HepG2 (cell line): Measurements from ENCODE around the gene AFDN. TPM values are rescaled to one million over a fixed set of nuclear protein-coding genes. Genes with fewer than 3 reads are reported as not detected.

ENCODE experiments used
- ATF7 ChIP-seq, 2 experiments: fragments of 450-650 bp in 1 of 2; sonication (generic) in 1 of 2; formaldehyde crosslinking in 1 of 2; IDR thresholded peaks; 2 replicates each; pipeline versions ENCODE4 v1.4.0 to v1.6.1; 2016 to 2020; ENCODE audit warnings: antibody characterized with exemption in 1 of 2, mild to moderate bottlenecking in 1 of 2, missing genetic modification reagents in 1 of 2
- HNF4A ChIP-seq: sonication (generic); formaldehyde crosslinking; IDR thresholded peaks from 2 replicates; pipeline ENCODE4 v1.4.0; 2020; ENCODE audit warnings: missing genetic modification reagents
- KDM1A ChIP-seq: IDR thresholded peaks from 2 replicates; pipeline ENCODE4 v1.6.1; 2016; ENCODE audit warnings: missing compliant biosample characterization
- MEIS1 ChIP-seq: sonication (generic); formaldehyde crosslinking; IDR thresholded peaks from 2 replicates; pipeline ENCODE4 v1.9.0; 2021; ENCODE audit warnings: mild to moderate bottlenecking, missing genetic modification reagents, moderate library complexity, borderline replicate concordance
- MTERF4 ChIP-seq: sonication (generic); formaldehyde crosslinking; IDR thresholded peaks from 2 replicates; pipeline ENCODE4 v1.8.0; 2023; ENCODE audit warnings: mild to moderate bottlenecking, missing genetic modification reagents
- NCOA2 ChIP-seq: sonication (generic); formaldehyde crosslinking; IDR thresholded peaks from 2 replicates; pipeline ENCODE4 v1.8.0; 2022; ENCODE audit warnings: inconsistent platforms
- NFKBIZ ChIP-seq: IDR thresholded peaks from 2 replicates; pipeline ENCODE4 v1.6.1; 2018; ENCODE audit warnings: missing genetic modification reagents, missing compliant biosample characterization
- PCBP1 ChIP-seq: fragments of 200-400 bp; formaldehyde crosslinking; IDR thresholded peaks from 2 replicates; pipeline ENCODE4 v1.6.1; 2017; ENCODE audit warnings: mild to moderate bottlenecking, low read depth, low read length, borderline replicate concordance
- POGZ ChIP-seq: sonication (generic); formaldehyde crosslinking; IDR thresholded peaks from 2 replicates; pipeline ENCODE4 v1.4.0; 2020; ENCODE audit warnings: mild to moderate bottlenecking, missing genetic modification reagents
- SMARCE1 ChIP-seq: fragments of 450-650 bp; IDR thresholded peaks from 2 replicates; pipeline ENCODE4 v1.6.1; 2017; ENCODE audit warnings: borderline replicate concordance
- TBX2 ChIP-seq: sonication (generic); formaldehyde crosslinking; IDR thresholded peaks from 2 replicates; pipeline ENCODE4 v1.5.0; 2020; ENCODE audit warnings: missing genetic modification reagents, mild to moderate bottlenecking, borderline replicate concordance
- TCF7 ChIP-seq: sonication (generic); IDR thresholded peaks from 2 replicates; pipeline ENCODE4 v1.6.1; 2016; ENCODE audit warnings: antibody characterized with exemption, low read depth
- TOPORS ChIP-seq: sonication (generic); formaldehyde crosslinking; IDR thresholded peaks from 2 replicates; pipeline ENCODE4 v1.8.0; 2023; ENCODE audit warnings: mild to moderate bottlenecking, missing genetic modification reagents
- WIZ ChIP-seq: sonication (generic); formaldehyde crosslinking; IDR thresholded peaks from 2 replicates; pipeline ENCODE4 v1.5.1; 2020; ENCODE audit warnings: mild to moderate bottlenecking, missing genetic modification reagents
- XRCC5 ChIP-seq: fragments of 200-400 bp; formaldehyde crosslinking; optimal IDR thresholded peaks from 2 replicates; pipeline ENCODE3; 2017; ENCODE audit warnings: mild to moderate bottlenecking, low read length
- ZBTB38 ChIP-seq: sonication (generic); formaldehyde crosslinking; IDR thresholded peaks from 2 replicates; pipeline ENCODE4 v1.5.1; 2020; ENCODE audit warnings: mild to moderate bottlenecking, missing genetic modification reagents
- ZFP1 ChIP-seq: IDR thresholded peaks from 2 replicates; pipeline ENCODE4 v1.6.1; 2016
- ZMYM4 ChIP-seq: sonication (generic); formaldehyde crosslinking; IDR thresholded peaks from 2 replicates; pipeline ENCODE4 v1.8.1; 2023; ENCODE audit warnings: mild to moderate bottlenecking, missing genetic modification reagents
- ZNF44 ChIP-seq: sonication (generic); formaldehyde crosslinking; IDR thresholded peaks from 2 replicates; pipeline ENCODE4 v1.5.1; 2020; ENCODE audit warnings: mild to moderate bottlenecking, missing genetic modification reagents
- ZNF572 ChIP-seq: sonication (generic); formaldehyde crosslinking; IDR thresholded peaks from 2 replicates; pipeline ENCODE4 v1.5.1; 2020; ENCODE audit warnings: mild to moderate bottlenecking, missing genetic modification reagents
- ZNF629 ChIP-seq: sonication (generic); formaldehyde crosslinking; conservative IDR thresholded peaks from 2 replicates; pipeline ENCODE4 v1.5.0; 2020; ENCODE audit warnings: missing genetic modification reagents
- ZNF691 ChIP-seq: sonication (generic); formaldehyde crosslinking; IDR thresholded peaks from 2 replicates; pipeline ENCODE4 v1.4.0; 2020; ENCODE audit warnings: missing genetic modification reagents, low read depth, mild to moderate bottlenecking, borderline replicate concordance
- ZNF784 ChIP-seq: sonication (generic); formaldehyde crosslinking; IDR thresholded peaks from 2 replicates; pipeline ENCODE4 v1.5.1; 2020; ENCODE audit warnings: missing genetic modification reagents, mild to moderate bottlenecking, borderline replicate concordance
- polyA plus RNA-seq, 8 experiments: library from polyadenylated mRNA; depleted of rRNA in 3 of 8; stranded (reverse) in 7 of 8; unstranded in 1 of 8; fragments of >200 nt; fragmentation: Illumina TruSeq in 4 of 8; extraction: Trizol in 4 of 8; gene quantifications; 2 replicates each; pipeline versions ENCODE4 v1.2.1 to v1.2.3, GENCODE V29; 2011 to 2016; ENCODE audit warnings: low read depth in 4 of 8, missing spikeins in 1 of 8, mixed read lengths in 1 of 8; ENCODE audit not compliant: insufficient read depth in 1 of 8
- total RNA-seq, 5 experiments: library from RNA; depleted of rRNA; stranded (reverse); fragments of >200 nt; fragmentation: Illumina TruSeq; extraction: Trizol; gene quantifications; 2 replicates each; pipeline ENCODE4 v1.2.3, GENCODE V29; 2016; ENCODE audit warnings: low read depth in 1 of 5
- TF ChIP-seq, protein P1 (sequence below): sonication (generic); formaldehyde crosslinking; IDR thresholded peaks from 2 replicates; pipeline ENCODE4 v1.8.1; 2023; ENCODE audit warnings: mild to moderate bottlenecking, missing genetic modification reagents
- TF ChIP-seq, protein P2 (sequence below): IDR thresholded peaks from 2 replicates; pipeline ENCODE4 v1.6.1; 2012; ENCODE audit warnings: inconsistent platforms
- TF ChIP-seq, protein P3 (sequence below), 2 experiments: sonication (generic) in 1 of 2; formaldehyde crosslinking in 1 of 2; IDR thresholded peaks; 2 replicates each; pipeline versions ENCODE4 v1.4.0 to v1.6.1; 2018 to 2020; ENCODE audit warnings: missing genetic modification reagents in 2 of 2, borderline replicate concordance in 1 of 2, low read depth in 1 of 2, mild to moderate bottlenecking in 1 of 2, missing biosample characterization in 1 of 2

Gene AFDN
- total and polyA plus RNA-seq, 2 of the 13 experiments (the other 11 are each of a cell fraction or from before 2014, with no cell fraction given), result 136 to 151 TPM

- TF ChIP-seq ZMYM4 (peak; percentile 55), XRCC5 (peak; percentile 54), ZNF784 (no peak), ZBTB38 (CRISPR knock-in tag) (peak; percentile 83; the same call in 1 of the 2 replicates), NFKBIZ (CRISPR knock-in tag) (no peak), ATF7 (IDR thresholded peaks at IDR 0.05) (no peak), ATF7 (CRISPR knock-in tag; IDR thresholded peaks at IDR 0.05) (no peak), SMARCE1 (no peak), TBX2 (CRISPR knock-in tag) (no peak), ZNF572 (CRISPR knock-in tag) (no peak), ZNF691 (CRISPR knock-in tag) (peak; percentile 86), MEIS1 (peak; percentile 49; the same call in 1 of the 2 replicates), PCBP1 (no peak), TOPORS (CRISPR knock-in tag) (no peak), NCOA2 (CRISPR knock-in tag) (no peak), ZNF44 (CRISPR knock-in tag) (no peak), WIZ (no peak), ZFP1 (CRISPR knock-in tag) (no peak), HNF4A (CRISPR knock-in tag) (peak; percentile 58), TCF7 (no peak), KDM1A (CRISPR knock-in tag) (peak; percentile 23; the same call in 1 of the 2 replicates), ZNF629 (CRISPR knock-in tag) (peak; percentile 96), POGZ (CRISPR knock-in tag) (peak; percentile 66; the same call in 1 of the 2 replicates), MTERF4 (CRISPR knock-in tag) (no peak)
- TF ChIP-seq, protein P1, sequence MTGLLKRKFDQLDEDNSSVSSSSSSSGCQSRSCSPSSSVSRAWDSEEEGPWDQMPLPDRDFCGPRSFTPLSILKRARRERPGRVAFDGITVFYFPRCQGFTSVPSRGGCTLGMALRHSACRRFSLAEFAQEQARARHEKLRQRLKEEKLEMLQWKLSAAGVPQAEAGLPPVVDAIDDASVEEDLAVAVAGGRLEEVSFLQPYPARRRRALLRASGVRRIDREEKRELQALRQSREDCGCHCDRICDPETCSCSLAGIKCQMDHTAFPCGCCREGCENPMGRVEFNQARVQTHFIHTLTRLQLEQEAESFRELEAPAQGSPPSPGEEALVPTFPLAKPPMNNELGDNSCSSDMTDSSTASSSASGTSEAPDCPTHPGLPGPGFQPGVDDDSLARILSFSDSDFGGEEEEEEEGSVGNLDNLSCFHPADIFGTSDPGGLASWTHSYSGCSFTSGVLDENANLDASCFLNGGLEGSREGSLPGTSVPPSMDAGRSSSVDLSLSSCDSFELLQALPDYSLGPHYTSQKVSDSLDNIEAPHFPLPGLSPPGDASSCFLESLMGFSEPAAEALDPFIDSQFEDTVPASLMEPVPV (CRISPR knock-in tag), result no peak
- TF ChIP-seq, protein P2, sequence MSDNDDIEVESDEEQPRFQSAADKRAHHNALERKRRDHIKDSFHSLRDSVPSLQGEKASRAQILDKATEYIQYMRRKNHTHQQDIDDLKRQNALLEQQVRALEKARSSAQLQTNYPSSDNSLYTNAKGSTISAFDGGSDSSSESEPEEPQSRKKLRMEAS, result peak; percentile 49; the same call in 1 of the 2 replicates
- TF ChIP-seq, protein P3, sequence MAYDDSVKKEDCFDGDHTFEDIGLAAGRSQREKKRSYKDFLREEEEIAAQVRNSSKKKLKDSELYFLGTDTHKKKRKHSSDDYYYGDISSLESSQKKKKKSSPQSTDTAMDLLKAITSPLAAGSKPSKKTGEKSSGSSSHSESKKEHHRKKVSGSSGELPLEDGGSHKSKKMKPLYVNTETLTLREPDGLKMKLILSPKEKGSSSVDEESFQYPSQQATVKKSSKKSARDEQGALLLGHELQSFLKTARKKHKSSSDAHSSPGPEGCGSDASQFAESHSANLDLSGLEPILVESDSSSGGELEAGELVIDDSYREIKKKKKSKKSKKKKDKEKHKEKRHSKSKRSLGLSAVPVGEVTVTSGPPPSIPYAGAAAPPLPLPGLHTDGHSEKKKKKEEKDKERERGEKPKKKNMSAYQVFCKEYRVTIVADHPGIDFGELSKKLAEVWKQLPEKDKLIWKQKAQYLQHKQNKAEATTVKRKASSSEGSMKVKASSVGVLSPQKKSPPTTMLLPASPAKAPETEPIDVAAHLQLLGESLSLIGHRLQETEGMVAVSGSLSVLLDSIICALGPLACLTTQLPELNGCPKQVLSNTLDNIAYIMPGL (CRISPR knock-in tag; IDR thresholded peaks at IDR 0.05; ENCODE audit: borderline replicate concordance in 1 of 2, low read depth in 1 of 2), result 0 out of 4 replicates have a peak, but pooled peaks of 1 of the 2 experiments have one; percentile 27
These were observed 13.0 kb downstream of the AFDN start (continued) for GRCh38 chr6:167839755-167840154.
